ENCODE measurements around the gene FAT3. TPM values are rescaled to one million over a fixed set of nuclear protein-coding genes. Genes with fewer than 3 reads are reported as not detected.

Gene FAT3
- total RNA-seq, 4 donors from 2014 or later = 0.11 to 2.0 (median 0.18) TPM

GRCh38 chr11:92266806-92267205, 42.2 kb downstream of the FAT3 start:
- intact Hi-C loops (cut with DNase I) = no loop called here
- Histone ChIP-seq H3K4me1 (no peaks in the 10 kb centered on the region), H3K4me3 (replicated peaks in 1 of 3) (no peak overlapping the region), H3K36me3 (no peaks in the 10 kb centered on the region), H3K27ac (no peak overlapping the region), H3K27me3 (no peaks in the 10 kb centered on the region), H3K9me3 (no peaks in the 10 kb centered on the region)
- no peak for DNase-seq
- 91 to 94% methylated on average over 4 of the region's 4 CpGs for WGBS, 2 donors
- no peak for TF ChIP-seq CTCF (IDR thresholded peaks at IDR 0.05)
- no peak for TF ChIP-seq POLR2A (IDR thresholded peaks at IDR 0.05)

DNA sequence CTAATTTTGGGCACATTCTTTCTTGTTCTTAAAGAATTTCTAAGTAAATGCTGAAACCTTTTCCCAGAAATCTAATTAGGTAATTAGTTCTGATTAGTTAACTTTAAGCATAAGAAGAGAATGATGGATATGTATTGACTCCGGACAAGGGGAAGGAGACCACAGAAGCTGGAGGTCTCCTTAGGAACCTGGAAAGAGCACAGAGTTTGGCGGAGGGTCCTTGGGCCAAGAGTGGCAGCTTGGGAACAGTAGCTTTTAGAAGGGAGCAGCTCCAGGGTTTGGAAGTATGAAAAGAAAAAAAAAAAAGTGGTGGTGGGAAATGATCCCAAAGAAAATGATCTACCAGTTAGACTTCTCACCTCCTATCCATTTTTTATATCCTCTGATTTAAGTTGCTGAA, 42.7 kb downstream of the FAT3 start:
- Histone ChIP-seq H3K4me3 (replicated peaks in 1 of 3) (no peak overlapping the region), H3K36me3 (no peaks in the 10 kb centered on the region), H3K9me3 (no peaks in the 10 kb centered on the region), H3K27ac (no peak overlapping the region), H3K27me3 (no peaks in the 10 kb centered on the region), H3K4me1 (no peaks in the 10 kb centered on the region)
- TF ChIP-seq POLR2A (IDR thresholded peaks at IDR 0.05) = no peak
- no peak for TF ChIP-seq CTCF (IDR thresholded peaks at IDR 0.05)
- no peak for DNase-seq
- 86 to 89% methylated on average over 2 of the region's 2 CpGs for WGBS, 2 donors
- intact Hi-C loops (cut with DNase I) = no loop called here

- no peaks in the 10 kb centered on the region for H3K4me1 ChIP-seq
Observed at GRCh38 chr11:92267968-92268367, 43.4 kb downstream of the FAT3 start.

GRCh38 chr11:92268546-92268945, 43.9 kb downstream of the FAT3 start:
- no peaks in the 10 kb centered on the region for H3K36me3 ChIP-seq
- WGBS, 2 donors = 90 to 95% methylated on average over 1 of the region's 1 CpG
- H3K4me3 ChIP-seq (replicated peaks in 1 of 3) = no peak overlapping the region
- no peak for TF ChIP-seq CTCF (IDR thresholded peaks at IDR 0.05)
- TF ChIP-seq POLR2A (IDR thresholded peaks at IDR 0.05) = no peak
- no peak for DNase-seq
- intact Hi-C loops (cut with DNase I) = no loop called here
- no peaks in the 10 kb centered on the region for H3K9me3 ChIP-seq
- no peaks in the 10 kb centered on the region for H3K27me3 ChIP-seq
- H3K4me1 ChIP-seq = no peaks in the 10 kb centered on the region
- no peak overlapping the region for H3K27ac ChIP-seq

More at GRCh38 chr11:92267968-92268367, 43.4 kb downstream of the FAT3 start:
- Histone ChIP-seq H3K27ac (no peak overlapping the region), H3K4me3 (replicated peaks in 1 of 3) (no peak overlapping the region), H3K36me3 (no peaks in the 10 kb centered on the region), H3K27me3 (no peaks in the 10 kb centered on the region), H3K9me3 (no peaks in the 10 kb centered on the region)
- intact Hi-C loops (cut with DNase I) = no loop called here
- TF ChIP-seq CTCF (IDR thresholded peaks at IDR 0.05) = no peak
- no peak for TF ChIP-seq POLR2A (IDR thresholded peaks at IDR 0.05)
- no peak for DNase-seq

- intact Hi-C loops (cut with DNase I) = no loop called here
- no peak overlapping the region for H3K4me3 ChIP-seq (replicated peaks in 1 of 3)
- WGBS, 2 donors = 55 to 78% methylated on average over 2 of the region's 2 CpGs
- no peak for TF ChIP-seq CTCF (IDR thresholded peaks at IDR 0.05)
- TF ChIP-seq POLR2A (IDR thresholded peaks at IDR 0.05) = no peak
- H3K27me3 ChIP-seq = no peaks in the 10 kb centered on the region
- H3K36me3 ChIP-seq = no peaks in the 10 kb centered on the region
- no peak overlapping the region for H3K27ac ChIP-seq
- DNase-seq = no peak
- H3K4me1 ChIP-seq = no peaks in the 10 kb centered on the region
- no peaks in the 10 kb centered on the region for H3K9me3 ChIP-seq
Observed at GRCh38 chr11:92269021-92269420, 44.4 kb downstream of the FAT3 start.

Measured in thyroid gland (tissue), 4 donors.